PC-9 (cell line): Measurements from ENCODE around the gene NANOS3. TPM values are rescaled to one million over a fixed set of nuclear protein-coding genes. Genes with fewer than 3 reads are reported as not detected.
A peak's percentile ranks its signal among the peaks of the same experiment; 100 is the strongest.

Experiments
- BruUV-seq: library from RNA; stranded (reverse); fragments of 400-500 nt; replicated peaks from 2 replicates; lab custom pipeline; 2021; lab: Mats Ljungman, UMichigan
- CTCF ChIA-PET: fragments of 300-600 bp; sonication (Branson Sonifier 250); formaldehyde crosslinking; loops from one replicate; lab custom pipeline; 2022; ENCODE audit warnings: antibody characterized with exemption; lab: Charles Lee
- POLR2A ChIA-PET: fragments of 300-600 bp; sonication (Branson Sonifier 250); formaldehyde crosslinking; loops from one replicate; lab custom pipeline; 2022; ENCODE audit warnings: antibody characterized with exemption; ENCODE audit not compliant: unreplicated experiment; lab: Charles Lee
- DNase-seq, 2 experiments: peaks; one replicate each; pipeline versions ENCODE4 v3.0.0 to v3.0.0-alpha.2; 2015 to 2022; ENCODE audit warnings: mixed read lengths in 1 of 2
- H2AFZ ChIP-seq: fragments of 200-600 bp; sonication (generic); 2 replicates; pipeline ENCODE4 v1.8.1; 2017; ENCODE audit warnings: antibody characterized with exemption
- H3F3A ChIP-seq: fragments of 200-600 bp; sonication (generic); 2 replicates; pipeline ENCODE4 v1.8.1; 2017; ENCODE audit warnings: antibody characterized with exemption, mild to moderate bottlenecking, low read depth; ENCODE audit not compliant: insufficient read depth
- H3K27ac ChIP-seq: fragments of 200-600 bp; sonication (generic); 2 replicates; pipeline ENCODE4 v1.6.1; 2016; ENCODE audit warnings: mixed run types
- H3K27me3 ChIP-seq: fragments of 200-600 bp; sonication (generic); 2 replicates; pipeline ENCODE4 v1.6.1; 2016; ENCODE audit warnings: low read depth, mixed run types; ENCODE audit not compliant: insufficient read depth
- H3K36me3 ChIP-seq: fragments of 200-600 bp; sonication (generic); 2 replicates; pipeline ENCODE4 v1.6.1; 2016; ENCODE audit warnings: low read depth, mixed run types
- H3K4me1 ChIP-seq: fragments of 200-600 bp; sonication (generic); replicated peaks from 2 replicates; pipeline ENCODE4 v1.6.1; 2016; ENCODE audit warnings: mixed run types; ENCODE audit not compliant: insufficient read depth
- H3K4me2 ChIP-seq: fragments of 200-600 bp; sonication (generic); 2 replicates; pipeline ENCODE4 v1.6.1; 2017; ENCODE audit warnings: mixed run types
- H3K4me3 ChIP-seq: fragments of 200-600 bp; sonication (generic); 2 replicates; pipeline ENCODE4 v1.6.1; 2016; ENCODE audit warnings: mixed run types
- H3K79me2 ChIP-seq: fragments of 200-600 bp; sonication (generic); 2 replicates; pipeline ENCODE4 v1.6.1; 2017; ENCODE audit warnings: low read depth, mixed run types
- H3K9me2 ChIP-seq: fragments of 200-600 bp; sonication (generic); 2 replicates; pipeline ENCODE4 v1.8.1; 2017; ENCODE audit warnings: mild to moderate bottlenecking; ENCODE audit not compliant: insufficient read depth
- H3K9me3 ChIP-seq: fragments of 200-600 bp; sonication (generic); 2 replicates; pipeline ENCODE4 v1.8.1; 2016; ENCODE audit warnings: low read depth; ENCODE audit not compliant: insufficient read depth
- H4K20me1 ChIP-seq: fragments of 200-600 bp; sonication (generic); 2 replicates; pipeline ENCODE4 v1.8.1; 2017; ENCODE audit not compliant: insufficient read depth
- EZH2 ChIP-seq: fragments of 200-600 bp; sonication (generic); IDR thresholded peaks from 2 replicates; pipeline ENCODE4 v1.8.0; 2017; ENCODE audit warnings: antibody characterized with exemption, low read depth
- intact Hi-C: fragments of 100-400 bp; cut with micrococcal nuclease; formaldehyde crosslinking; loops from one replicate; pipeline ENCODE4 v1.10.0; 2022; ENCODE audit not compliant: unreplicated experiment
- total RNA-seq: library from RNA; stranded (reverse); gene quantifications from 2 replicates; pipeline ENCODE4 v1.2.3, GENCODE V29; 2021
- TF ChIP-seq, protein P1 (sequence below): fragments of 200-600 bp; sonication (generic); conservative IDR thresholded peaks from 2 replicates; pipeline ENCODE4 v1.6.1; 2017; ENCODE audit warnings: mixed run types, antibody characterized with exemption, mild to moderate bottlenecking, moderate library complexity

NANOS3 gene
- total RNA-seq, 1 experiment from 2014 or later: 2.1 TPM

DNA sequence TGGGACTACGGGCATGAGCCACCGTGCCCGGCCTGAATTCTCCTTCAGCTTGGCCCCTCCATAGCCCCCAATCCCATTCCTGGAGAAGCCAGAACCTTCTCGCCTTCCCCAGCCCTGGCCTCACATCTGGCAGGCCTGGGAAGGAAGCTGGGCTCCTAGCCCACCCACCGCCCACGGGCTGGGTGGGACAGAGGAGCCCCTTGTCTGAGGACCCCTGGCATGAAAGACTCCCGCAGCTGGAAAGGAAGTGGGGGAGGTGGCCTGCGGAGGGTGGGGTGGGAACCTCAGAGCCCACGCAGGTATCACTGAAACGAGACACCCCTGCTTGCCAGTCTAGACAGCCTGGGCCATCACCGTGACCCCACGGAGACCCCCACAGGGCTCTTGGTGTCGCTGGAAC lies 7.7 kb upstream of the NANOS3 start:
- Histone ChIP-seq H4K20me1 (no peaks in the 10 kb centered on the region), H3F3A (peaks cover 41% of the 10 kb centered on the region), H3K4me2 (no peak overlapping the region), H2AFZ (no peak overlapping the region), H3K36me3 (no peaks in the 10 kb centered on the region), H3K4me1 (peaks cover 14% of the 10 kb centered on the region), H3K9me3 (no peaks in the 10 kb centered on the region), H3K9me2 (no peaks in the 10 kb centered on the region), H3K27ac (no peak overlapping the region), H3K4me3 (no peak overlapping the region), H3K79me2 (no peaks in the 10 kb centered on the region), H3K27me3 (no peaks in the 10 kb centered on the region)
- POLR2A ChIA-PET: no interaction called here
- TF ChIP-seq EZH2: no peak
- TF ChIP-seq, protein P1, sequence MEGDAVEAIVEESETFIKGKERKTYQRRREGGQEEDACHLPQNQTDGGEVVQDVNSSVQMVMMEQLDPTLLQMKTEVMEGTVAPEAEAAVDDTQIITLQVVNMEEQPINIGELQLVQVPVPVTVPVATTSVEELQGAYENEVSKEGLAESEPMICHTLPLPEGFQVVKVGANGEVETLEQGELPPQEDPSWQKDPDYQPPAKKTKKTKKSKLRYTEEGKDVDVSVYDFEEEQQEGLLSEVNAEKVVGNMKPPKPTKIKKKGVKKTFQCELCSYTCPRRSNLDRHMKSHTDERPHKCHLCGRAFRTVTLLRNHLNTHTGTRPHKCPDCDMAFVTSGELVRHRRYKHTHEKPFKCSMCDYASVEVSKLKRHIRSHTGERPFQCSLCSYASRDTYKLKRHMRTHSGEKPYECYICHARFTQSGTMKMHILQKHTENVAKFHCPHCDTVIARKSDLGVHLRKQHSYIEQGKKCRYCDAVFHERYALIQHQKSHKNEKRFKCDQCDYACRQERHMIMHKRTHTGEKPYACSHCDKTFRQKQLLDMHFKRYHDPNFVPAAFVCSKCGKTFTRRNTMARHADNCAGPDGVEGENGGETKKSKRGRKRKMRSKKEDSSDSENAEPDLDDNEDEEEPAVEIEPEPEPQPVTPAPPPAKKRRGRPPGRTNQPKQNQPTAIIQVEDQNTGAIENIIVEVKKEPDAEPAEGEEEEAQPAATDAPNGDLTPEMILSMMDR: no peak
- CTCF ChIA-PET: no interaction called here
- no peak for DNase-seq
- intact Hi-C loops: no loop called here
- BruUV-seq: no TSS peak

DNA sequence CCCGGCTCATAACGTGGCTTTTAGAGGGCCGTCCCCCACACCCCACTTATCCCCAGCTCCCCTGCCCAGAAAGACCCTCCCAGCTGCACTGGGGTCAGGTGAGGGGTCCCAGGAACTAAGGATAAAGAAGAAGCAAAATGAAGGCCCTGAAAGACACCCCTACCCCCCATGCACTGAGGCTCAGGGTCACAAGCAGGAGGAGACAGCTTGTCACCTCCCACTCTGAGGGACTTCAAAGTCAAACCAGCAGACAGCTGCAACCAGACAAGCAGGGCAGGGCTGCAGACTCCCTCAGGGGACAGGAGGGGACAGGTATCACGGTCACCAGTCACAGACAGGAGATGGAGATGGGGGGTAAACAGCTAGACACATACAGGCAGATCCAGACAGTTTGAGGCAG lies 6.1 kb upstream of the NANOS3 start:
- Histone ChIP-seq H3F3A (peaks cover 49% of the 10 kb centered on the region), H3K4me3 (no peak overlapping the region), H3K36me3 (no peaks in the 10 kb centered on the region), H3K4me1 (peaks cover 14% of the 10 kb centered on the region), H4K20me1 (no peaks in the 10 kb centered on the region), H3K27me3 (no peaks in the 10 kb centered on the region), H3K79me2 (no peaks in the 10 kb centered on the region), H3K27ac (no peak overlapping the region), H3K9me3 (no peaks in the 10 kb centered on the region), H3K9me2 (no peaks in the 10 kb centered on the region), H3K4me2 (0 out of 2 replicates have a peak overlapping the region, but pooled peaks have one; percentile 81), H2AFZ (no peak overlapping the region)
- POLR2A ChIA-PET: no interaction called here
- peak in 1 of 2 experiments; percentile 28 for DNase-seq
- intact Hi-C loops: no loop called here
- CTCF ChIA-PET: no interaction called here
- no peak for TF ChIP-seq EZH2
- TF ChIP-seq, protein P1: no peak
- BruUV-seq: no TSS peak

DNA sequence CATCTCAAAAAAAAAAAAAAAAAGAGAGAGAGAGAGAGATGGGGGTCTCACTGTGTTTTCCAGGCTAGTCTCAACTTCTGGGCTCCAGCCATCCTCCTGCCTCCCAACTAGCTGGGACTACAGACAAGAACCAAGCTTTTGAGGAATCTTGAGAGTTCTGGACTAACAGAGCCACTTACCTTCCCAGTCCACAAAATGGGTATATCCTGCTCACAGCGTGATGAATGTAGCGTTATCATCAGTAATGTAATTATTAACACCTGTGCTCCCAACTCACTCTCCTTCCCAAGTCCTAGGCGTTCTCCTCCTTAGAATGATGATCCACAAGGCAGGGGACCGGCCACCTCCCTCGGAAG lies 4.6 kb upstream of the NANOS3 start:
- H3K4me1 ChIP-seq: peaks cover 9% of the 10 kb centered on the region; the same call in 1 of the 2 replicates
- H4K20me1 ChIP-seq: no peaks in the 10 kb centered on the region
- H3F3A ChIP-seq: peaks cover 43% of the 10 kb centered on the region; the same call in 1 of the 2 replicates
- TF ChIP-seq, protein P1: no peak
- no peak for TF ChIP-seq EZH2
- H3K9me2 ChIP-seq: no peaks in the 10 kb centered on the region
- H3K36me3 ChIP-seq: no peaks in the 10 kb centered on the region
- DNase-seq: no peak
- ChIA-PET CTCF (interaction anchor here (0.6 to 1.0 kb wide), 8 partner anchors 14 to 423 kb away, joined by 3 to 23 read pairs (median 7); partner anchors contain the start of gene MRI1), POLR2A (interaction anchor here (0.6 to 0.7 kb wide), 3 partner anchors 25 to 96 kb away, joined by 3 to 4 read pairs (median 4); no protein-coding TSS in a partner anchor)
- H3K4me3 ChIP-seq: peak overlapping the region; percentile 65
- H3K79me2 ChIP-seq: no peaks in the 10 kb centered on the region
- peak overlapping the region; percentile 81 for H3K4me2 ChIP-seq
- peak overlapping the region; percentile 89; the same call in 1 of the 2 replicates for H2AFZ ChIP-seq
- BruUV-seq: no TSS peak
- H3K27ac ChIP-seq: no peak overlapping the region
- intact Hi-C loops: no loop called here
- H3K27me3 ChIP-seq: no peaks in the 10 kb centered on the region
- H3K9me3 ChIP-seq: no peaks in the 10 kb centered on the region
